Gastrocnemius medialis (tissue), 4 donors: ENCODE data around the gene PTPRT. TPM values are rescaled to one million over a fixed set of nuclear protein-coding genes. Genes with fewer than 3 reads are reported as not detected.

Source experiments
- ATAC-seq, 2 donors: fragments of 150-250 bp; one replicate each; pipeline ENCODE4 v1.9.1; 2016
- DNase-seq, 2 donors: peaks; one replicate each; pipeline ENCODE4 v3.0.0-alpha.2; 2019
- H3K27ac ChIP-seq, 4 donors: fragments of 200-600 bp; sonication (generic); 1 replicate in 1 of 4; 2 replicates in 3 of 4; pipeline ENCODE4 v1.5.1; 2016 to 2018; ENCODE audit warnings: mild to moderate bottlenecking in 2 of 4, moderate library complexity in 1 of 4
- H3K27me3 ChIP-seq, 3 donors: fragments of 200-600 bp; sonication (generic) in 2 of 3; 1 replicate in 1 of 3; 2 replicates in 2 of 3; pipeline versions ENCODE4 v1.5.1 to v1.6.0; 2016 to 2019; ENCODE audit warnings: mild to moderate bottlenecking in 1 of 3, moderate library complexity in 1 of 3
- H3K36me3 ChIP-seq, 2 donors: fragments of 200-600 bp; sonication (generic) in 1 of 2; one replicate each; pipeline ENCODE4 v1.5.1; 2017 to 2018
- H3K4me1 ChIP-seq, 2 donors: fragments of 200-600 bp; sonication (generic) in 1 of 2; one replicate each; pipeline ENCODE4 v1.5.1; 2016 to 2017; ENCODE audit warnings: mild to moderate bottlenecking in 2 of 2
- H3K4me3 ChIP-seq, 4 donors: fragments of 200-600 bp; sonication (generic) in 3 of 4; 1 replicate in 1 of 4; 2 replicates in 3 of 4; pipeline ENCODE4 v1.5.1; 2016 to 2019; ENCODE audit warnings: mild to moderate bottlenecking in 2 of 4
- H3K9me3 ChIP-seq, 3 donors: fragments of 200-600 bp; sonication (generic) in 2 of 3; 1 replicate in 1 of 3; 2 replicates in 2 of 3; pipeline ENCODE4 v1.5.1; 2016 to 2019
- POLR2A ChIP-seq, 2 donors: fragments of 450-650 bp; IDR thresholded peaks; one replicate each; pipeline ENCODE4 v1.6.1; 2017; ENCODE audit warnings: antibody characterized with exemption in 2 of 2, mild to moderate bottlenecking in 2 of 2, moderate library complexity in 2 of 2
- in situ Hi-C, 4 donors: fragments of 200-750 bp; cut with MboI; loops; one replicate each; pipeline versions ENCODE4 v1.15.0 to v1.8.0; 2017; ENCODE audit warnings: low sequenced_read_pairs in 4 of 4
- intact Hi-C: fragments of 100-400 bp; cut with DNase I; formaldehyde crosslinking; loops from one replicate; pipeline ENCODE4 v1.15.1; 2023; ENCODE audit warnings: low total_unique reads
- total RNA-seq, 4 donors: library from RNA; depleted of rRNA; stranded (reverse); fragments of >200 nt; gene quantifications; one replicate each; pipeline versions ENCODE4 v1.1.0 to v1.2.3, GENCODE V29; 2016
- TF ChIP-seq, protein P1 (sequence below), 5 experiments: fragments of 450-650 bp in 3 of 5; fragments of 200-600 bp in 2 of 5; sonication (generic) in 2 of 5; IDR thresholded peaks in 4 of 5; conservative IDR thresholded peaks in 1 of 5; 1 replicate in 4 of 5; 2 replicates in 1 of 5; pipeline ENCODE4 v1.5.1; 2016 to 2019; ENCODE audit warnings: antibody characterized with exemption in 5 of 5, mild to moderate bottlenecking in 3 of 5, moderate library complexity in 3 of 5

PTPRT gene
- total RNA-seq, 4 donors from 2014 or later = not detected

DNA sequence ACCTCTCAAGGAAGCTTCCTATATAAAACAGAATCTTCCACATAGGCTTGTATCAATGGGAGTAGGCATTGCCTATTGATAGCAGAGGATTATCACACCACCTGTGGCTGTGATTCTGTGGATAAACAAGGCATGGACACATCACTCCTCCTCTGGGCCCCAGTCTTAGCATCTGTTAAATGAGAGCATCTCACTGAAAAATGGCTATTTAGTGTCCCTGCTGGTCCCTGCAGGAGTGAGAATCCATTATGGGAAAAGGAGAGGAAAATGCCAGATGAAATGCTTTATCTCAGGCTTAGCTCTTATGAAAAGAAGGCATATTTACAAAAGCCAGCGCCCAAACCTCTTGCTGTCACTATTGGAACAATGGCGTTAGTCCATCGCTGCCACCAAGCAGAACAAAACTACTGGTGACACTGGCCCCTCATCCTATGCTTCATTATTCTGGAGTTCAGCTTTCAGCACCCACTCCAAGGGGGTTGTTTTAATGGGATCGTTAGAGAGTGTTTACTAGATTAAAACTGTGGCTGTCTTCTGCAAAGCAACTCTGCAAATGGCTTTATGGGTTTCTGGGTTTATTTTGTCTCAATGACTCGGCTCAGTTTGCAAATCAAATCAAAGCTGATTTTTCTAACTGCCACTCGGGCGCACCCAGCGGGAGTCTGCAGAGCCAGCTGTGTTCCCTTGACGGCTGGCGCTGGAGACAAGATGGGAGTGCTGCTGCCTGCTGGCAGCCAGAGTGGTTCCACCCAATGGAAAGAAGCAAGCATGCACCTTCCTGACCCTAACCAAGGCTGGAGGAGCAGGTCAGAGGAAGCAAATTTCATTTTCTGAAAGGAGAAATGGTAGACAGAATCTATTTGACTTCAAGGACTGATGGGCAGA lies 912.7 kb downstream of the PTPRT start:
- Histone ChIP-seq H3K4me1 (no peaks in the 10 kb centered on the region), H3K4me3 (no peak overlapping the region), H3K27ac (no peak overlapping the region), H3K9me3 (no peaks in the 10 kb centered on the region), H3K27me3 (no peaks in the 10 kb centered on the region), H3K36me3 (no peaks in the 10 kb centered on the region)
- DNase-seq (no peak), ATAC-seq (no peak)
- in situ Hi-C loops (no loop called here), intact Hi-C loops (no loop called here)
- no peak for TF ChIP-seq POLR2A (IDR thresholded peaks at IDR 0.05)
- TF ChIP-seq, protein P1, sequence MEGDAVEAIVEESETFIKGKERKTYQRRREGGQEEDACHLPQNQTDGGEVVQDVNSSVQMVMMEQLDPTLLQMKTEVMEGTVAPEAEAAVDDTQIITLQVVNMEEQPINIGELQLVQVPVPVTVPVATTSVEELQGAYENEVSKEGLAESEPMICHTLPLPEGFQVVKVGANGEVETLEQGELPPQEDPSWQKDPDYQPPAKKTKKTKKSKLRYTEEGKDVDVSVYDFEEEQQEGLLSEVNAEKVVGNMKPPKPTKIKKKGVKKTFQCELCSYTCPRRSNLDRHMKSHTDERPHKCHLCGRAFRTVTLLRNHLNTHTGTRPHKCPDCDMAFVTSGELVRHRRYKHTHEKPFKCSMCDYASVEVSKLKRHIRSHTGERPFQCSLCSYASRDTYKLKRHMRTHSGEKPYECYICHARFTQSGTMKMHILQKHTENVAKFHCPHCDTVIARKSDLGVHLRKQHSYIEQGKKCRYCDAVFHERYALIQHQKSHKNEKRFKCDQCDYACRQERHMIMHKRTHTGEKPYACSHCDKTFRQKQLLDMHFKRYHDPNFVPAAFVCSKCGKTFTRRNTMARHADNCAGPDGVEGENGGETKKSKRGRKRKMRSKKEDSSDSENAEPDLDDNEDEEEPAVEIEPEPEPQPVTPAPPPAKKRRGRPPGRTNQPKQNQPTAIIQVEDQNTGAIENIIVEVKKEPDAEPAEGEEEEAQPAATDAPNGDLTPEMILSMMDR (IDR thresholded peaks at IDR 0.05 in 4 of 5, conservative IDR thresholded peaks at IDR 0.05 in 1 of 5) = no peak

DNA sequence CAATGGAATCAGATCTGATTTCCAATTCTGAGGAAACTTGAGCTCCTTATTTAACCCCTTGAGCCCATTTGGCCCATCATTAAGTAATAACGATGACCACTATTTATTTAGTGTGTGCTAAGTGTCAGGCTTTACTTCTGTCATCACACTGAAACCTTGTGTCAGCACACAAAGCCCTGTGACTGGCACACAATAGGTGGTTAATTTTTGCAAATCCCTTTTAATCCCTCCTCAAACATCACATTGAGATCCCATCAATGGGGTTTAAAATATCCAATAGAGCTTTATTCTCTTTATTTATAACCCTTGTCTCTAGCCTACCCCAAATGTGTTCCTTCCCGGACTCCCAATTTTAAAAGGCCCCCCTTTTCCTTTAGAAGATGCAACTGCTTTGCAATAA lies 914.7 kb downstream of the PTPRT start:
- Histone ChIP-seq H3K4me3 (no peak overlapping the region), H3K27ac (no peak overlapping the region), H3K27me3 (no peaks in the 10 kb centered on the region), H3K9me3 (no peaks in the 10 kb centered on the region), H3K4me1 (no peaks in the 10 kb centered on the region), H3K36me3 (no peaks in the 10 kb centered on the region)
- DNase-seq (no peak), ATAC-seq (no peak)
- in situ Hi-C loops (no loop called here), intact Hi-C loops (no loop called here)
- TF ChIP-seq, protein P1 (IDR thresholded peaks at IDR 0.05 in 4 of 5, conservative IDR thresholded peaks at IDR 0.05 in 1 of 5) = no peak
- no peak for TF ChIP-seq POLR2A (IDR thresholded peaks at IDR 0.05)

DNA sequence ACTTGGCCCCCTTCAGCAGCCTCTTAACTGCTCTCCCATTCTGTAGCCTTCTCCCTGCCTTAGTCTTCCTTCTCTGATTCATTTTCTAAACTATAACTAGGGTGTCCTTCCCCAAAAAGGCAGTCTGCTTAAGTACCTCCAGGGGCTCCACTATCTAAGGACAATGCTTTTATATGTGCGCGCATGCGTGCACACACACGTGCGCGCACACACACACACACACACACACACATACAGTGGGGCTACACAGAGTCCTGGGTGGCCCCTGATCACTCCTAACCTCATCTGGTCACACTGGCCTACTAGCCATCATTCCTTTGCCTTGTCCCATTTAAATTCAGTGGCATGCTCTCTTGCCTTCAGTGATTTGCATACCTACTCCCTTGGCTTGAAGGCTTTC lies 917.2 kb downstream of the PTPRT start:
- Histone ChIP-seq H3K4me3 (no peak overlapping the region), H3K4me1 (no peaks in the 10 kb centered on the region), H3K27me3 (no peaks in the 10 kb centered on the region), H3K27ac (no peak overlapping the region), H3K36me3 (no peaks in the 10 kb centered on the region), H3K9me3 (no peaks in the 10 kb centered on the region)
- TF ChIP-seq, protein P1 (IDR thresholded peaks at IDR 0.05 in 4 of 5, conservative IDR thresholded peaks at IDR 0.05 in 1 of 5) = no peak
- TF ChIP-seq POLR2A (IDR thresholded peaks at IDR 0.05) = no peak
- no peak for DNase-seq
- no peak for ATAC-seq
- in situ Hi-C loops = no loop called here
- intact Hi-C loops = no loop called here

DNA sequence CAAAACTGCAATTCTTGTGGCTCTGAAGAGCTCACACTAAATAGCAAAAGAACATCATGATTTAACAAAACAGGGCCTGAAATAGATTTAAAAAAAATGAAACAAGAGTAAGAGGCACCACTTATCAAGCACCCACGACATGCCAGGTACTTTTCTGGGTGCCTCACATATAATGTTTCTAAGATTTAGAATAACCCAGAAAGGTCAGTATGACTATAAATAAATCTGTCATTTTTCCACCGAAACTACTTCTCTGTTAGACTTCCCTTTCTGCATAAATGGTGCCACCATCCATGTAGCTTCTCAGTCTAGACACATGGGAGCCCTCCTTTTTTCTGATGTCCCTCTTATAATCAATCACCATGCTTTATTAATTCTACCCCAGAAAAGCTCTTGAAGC lies 919.2 kb downstream of the PTPRT start:
- no peak for ATAC-seq
- intact Hi-C loops (no loop called here), in situ Hi-C loops (no loop called here)
- TF ChIP-seq, protein P1 (IDR thresholded peaks at IDR 0.05 in 4 of 5, conservative IDR thresholded peaks at IDR 0.05 in 1 of 5) = no peak
- TF ChIP-seq POLR2A (IDR thresholded peaks at IDR 0.05) = no peak
- H3K4me3 ChIP-seq = no peak overlapping the region
- no peak for DNase-seq
- H3K36me3 ChIP-seq = no peaks in the 10 kb centered on the region
- H3K4me1 ChIP-seq = no peaks in the 10 kb centered on the region
- no peak overlapping the region for H3K27ac ChIP-seq
- no peaks in the 10 kb centered on the region for H3K27me3 ChIP-seq
- no peaks in the 10 kb centered on the region for H3K9me3 ChIP-seq
